Measurements from ENCODE around the gene LYST. TPM values are rescaled to one million over a fixed set of nuclear protein-coding genes. Genes with fewer than 3 reads are reported as not detected.
"Not testable (repeated sequence)": the region's sequence is repeated elsewhere in the genome, so short reads cannot be mapped to it uniquely, and the experiment has no call there.

LYST gene
- polyA plus RNA-seq, 1 of the 3 experiments (the other 2 are of a cell fraction): 3.9 TPM

DNA sequence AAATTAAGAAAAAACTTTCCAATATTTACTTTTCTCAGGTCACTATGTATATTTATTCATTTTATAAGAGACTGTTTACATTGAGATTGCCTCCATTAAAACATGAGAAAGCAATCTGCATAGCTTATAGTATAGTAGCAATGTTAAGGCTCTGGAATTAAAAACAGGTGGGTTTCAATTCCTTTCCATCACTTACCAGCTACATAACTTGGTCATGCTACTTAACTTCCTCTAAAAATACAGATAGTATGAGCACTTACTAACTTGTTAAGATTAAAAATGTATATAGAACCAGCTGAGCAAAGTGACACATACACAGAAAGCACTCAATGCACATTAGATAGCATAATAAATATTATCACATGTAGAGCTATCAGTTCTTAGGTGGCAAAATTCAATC lies 76.6 kb downstream of the LYST start:
- H3K79me2 ChIP-seq (ENCODE audit: insufficient read depth): no peaks in the 10 kb centered on the region
- TF ChIP-seq FOXM1 (IDR thresholded peaks at IDR 0.05; ENCODE audit: low read depth) (no peak), FOXJ3 (CRISPR knock-in tag; IDR thresholded peaks at IDR 0.05) (no peak)
- H3K4me1 ChIP-seq (ENCODE audit: control insufficient read depth in 1 of 2, insufficient read depth in 2 of 2, low read depth in 1 of 2, low read length in 1 of 2): no peaks in the 10 kb centered on the region
- H4K20me1 ChIP-seq (ENCODE audit: insufficient read depth): no peaks in the 10 kb centered on the region
- no peak for DNase-seq
- H3K27ac ChIP-seq (ENCODE audit: low read depth in 2 of 2, low read length in 1 of 2): no peak overlapping the region
- H3F3A ChIP-seq (replicated peaks; ENCODE audit: insufficient read depth): peaks cover 5% of the 10 kb centered on the region
- H3K36me3 ChIP-seq (replicated peaks in 1 of 2; ENCODE audit: control insufficient read depth in 1 of 2, insufficient read depth in 2 of 2, low read length in 1 of 2): peaks cover 6 to 20% of the 10 kb centered on the region in 2 experiments
- no peaks in the 10 kb centered on the region for H3K27me3 ChIP-seq (ENCODE audit: insufficient read depth)
- ChIA-PET POLR2A (no interaction called here), CTCF (interaction anchor here (1.2 to 3.5 kb wide), 2 partner anchors 14 to 276 kb away, joined by 3 to 17 read pairs; no protein-coding TSS in a partner anchor)
- no peaks in the 10 kb centered on the region for H3K9me2 ChIP-seq
- no peak overlapping the region for H2AFZ ChIP-seq (ENCODE audit: low read depth)
- no peak overlapping the region for H3K4me2 ChIP-seq
- no peak overlapping the region for H3K4me3 ChIP-seq (ENCODE audit: low read depth in 2 of 2, low read length in 1 of 2)
- H3K9ac ChIP-seq: no peak overlapping the region
- H3K9me3 ChIP-seq: no peaks in the 10 kb centered on the region

DNA sequence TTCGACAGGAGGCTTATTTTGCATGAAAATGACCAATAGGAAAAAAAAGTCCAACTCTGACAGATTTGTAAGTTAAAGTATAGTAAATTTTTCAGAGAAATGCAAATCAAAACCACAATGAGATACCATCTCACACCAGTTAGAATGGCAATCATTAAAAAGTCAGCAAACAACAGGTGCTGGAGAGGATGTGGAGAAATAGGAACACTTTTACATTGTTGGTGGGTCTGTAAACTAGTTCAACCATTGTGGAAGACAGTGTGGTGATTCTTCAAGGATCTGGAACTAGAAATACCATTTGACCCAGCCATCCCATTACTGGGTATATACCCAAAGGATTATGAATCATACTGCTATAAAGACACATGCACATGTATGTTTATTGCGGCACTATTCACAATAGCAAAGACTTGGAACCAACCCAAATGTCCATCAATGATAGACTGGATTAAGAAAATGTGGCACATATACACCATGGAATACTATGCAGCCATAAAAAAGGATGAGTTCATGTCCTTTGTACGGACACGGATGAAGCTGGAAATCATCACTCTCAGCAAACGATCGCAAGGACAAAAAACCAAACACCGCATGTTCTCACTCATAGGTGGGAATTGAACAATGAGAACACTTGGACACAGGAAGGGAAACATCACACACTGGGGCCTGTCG lies 80.3 kb downstream of the LYST start:
- H3K4me3 ChIP-seq (ENCODE audit: low read depth in 2 of 2, low read length in 1 of 2); H3K27me3 ChIP-seq (ENCODE audit: insufficient read depth): not testable (repeated sequence)

DNA sequence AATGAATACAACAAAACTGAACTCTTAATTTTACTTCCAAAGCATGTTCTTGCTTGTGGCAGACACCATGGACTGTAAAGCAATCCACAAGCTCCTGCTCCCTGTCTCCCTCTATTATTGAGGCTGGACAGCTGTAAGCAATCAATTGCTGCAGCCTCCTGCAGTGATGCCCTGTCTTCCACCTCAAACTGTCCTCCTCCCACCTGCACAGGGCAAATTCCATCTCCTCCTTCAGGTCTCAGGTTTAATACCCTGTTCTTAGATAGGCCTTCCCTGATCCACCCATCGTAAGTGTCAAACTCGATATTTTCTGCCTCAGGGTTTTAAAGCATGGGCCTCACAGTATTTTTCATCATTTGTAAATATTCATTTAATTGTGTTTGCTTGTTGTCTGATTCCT lies 81.8 kb downstream of the LYST start:
- no peaks in the 10 kb centered on the region for H4K20me1 ChIP-seq (ENCODE audit: insufficient read depth)
- H3K4me1 ChIP-seq (ENCODE audit: control insufficient read depth in 1 of 2, insufficient read depth in 2 of 2, low read depth in 1 of 2, low read length in 1 of 2): peaks cover 4 to 5% of the 10 kb centered on the region in 2 experiments; a peak in 2 of 4 replicates
- no peak for TF ChIP-seq CTCF (IDR thresholded peaks at IDR 0.05)
- no peak overlapping the region for H3K4me3 ChIP-seq (ENCODE audit: low read depth in 2 of 2, low read length in 1 of 2)
- no peaks in the 10 kb centered on the region for H3K9me3 ChIP-seq
- CTCF ChIA-PET: interaction anchor here (1.1 to 5.0 kb wide), 5 partner anchors 57 to 280 kb away, joined by 3 to 65 read pairs (median 16); partner anchors contain the start of gene B3GALNT2
- POLR2A ChIA-PET: no interaction called here
- peaks cover 8% of the 10 kb centered on the region for H3F3A ChIP-seq (replicated peaks; ENCODE audit: insufficient read depth)
- H2AFZ ChIP-seq (ENCODE audit: low read depth): no peak overlapping the region
- no peaks in the 10 kb centered on the region for H3K27me3 ChIP-seq (ENCODE audit: insufficient read depth)
- peaks cover 2 to 12% of the 10 kb centered on the region in 2 experiments for H3K36me3 ChIP-seq (replicated peaks in 1 of 2; ENCODE audit: control insufficient read depth in 1 of 2, insufficient read depth in 2 of 2, low read length in 1 of 2)
- H3K79me2 ChIP-seq (ENCODE audit: insufficient read depth): no peaks in the 10 kb centered on the region
- H3K27ac ChIP-seq (ENCODE audit: low read depth in 2 of 2, low read length in 1 of 2): no peak overlapping the region
- H3K4me2 ChIP-seq: no peak overlapping the region
- 98% methylated on average over 2 of the region's 2 CpGs for WGBS (ENCODE audit: low lambda C conversion rate)
- H3K9me2 ChIP-seq: no peaks in the 10 kb centered on the region
- no peak for DNase-seq
- no peak overlapping the region for H3K9ac ChIP-seq

More for the DNA sequence above, 80.3 kb downstream of the LYST start:
- H4K20me1 ChIP-seq (ENCODE audit: insufficient read depth); CTCF ChIA-PET; H3K4me1 ChIP-seq (ENCODE audit: control insufficient read depth in 1 of 2, insufficient read depth in 2 of 2, low read depth in 1 of 2, low read length in 1 of 2); H3K9ac ChIP-seq; H2AFZ ChIP-seq (ENCODE audit: low read depth); H3F3A ChIP-seq (replicated peaks; ENCODE audit: insufficient read depth); H3K9me2 ChIP-seq; H3K79me2 ChIP-seq (ENCODE audit: insufficient read depth); DNase-seq; H3K9me3 ChIP-seq; POLR2A ChIA-PET; H3K27ac ChIP-seq (ENCODE audit: low read depth in 2 of 2, low read length in 1 of 2); H3K4me2 ChIP-seq: not testable (repeated sequence)
- H3K36me3 ChIP-seq (replicated peaks in 1 of 2; ENCODE audit: control insufficient read depth in 1 of 2, insufficient read depth in 2 of 2, low read length in 1 of 2): peaks cover under 1 to 17% of the 10 kb centered on the region in 2 experiments
- 97% methylated on average over 8 of the region's 8 CpGs for WGBS (ENCODE audit: low lambda C conversion rate)
